Measurements from ENCODE around the gene SPRYD7.

The SPRYD7 gene

GRCh38 chr13:49972709-49973108 is 36.6 kb upstream of the SPRYD7 start:
- TF ChIP-seq EZH2phosphoT487 (IDR thresholded peaks at IDR 0.05; ENCODE audit: borderline replicate concordance, low read length), result no peak
- no peak for TF ChIP-seq CTCF (IDR thresholded peaks at IDR 0.05; ENCODE audit: low read depth, low read length, poor library complexity, severe bottlenecking)
- no peak overlapping the region for H3K27ac ChIP-seq (ENCODE audit: low read depth, low read length)
- H3K36me3 ChIP-seq (ENCODE audit: control insufficient read depth, low read length), result no peaks in the 10 kb centered on the region
- H3K4me1 ChIP-seq (ENCODE audit: control insufficient read depth, low read length), result peaks cover 8% of the 10 kb centered on the region
- H3K9me3 ChIP-seq (ENCODE audit: control insufficient read depth, insufficient read depth, low read length), result no peaks in the 10 kb centered on the region
- no peak overlapping the region for H3K4me2 ChIP-seq (ENCODE audit: low read length)
- no peaks in the 10 kb centered on the region for H3F3A ChIP-seq (ENCODE audit: control insufficient read depth, insufficient read depth)
- H3K27me3 ChIP-seq (ENCODE audit: control insufficient read depth, low read length), result no peaks in the 10 kb centered on the region
- H4K20me1 ChIP-seq (ENCODE audit: control insufficient read depth, insufficient read depth, low read depth, low read length), result no peaks in the 10 kb centered on the region
- no peak overlapping the region for H3K4me3 ChIP-seq (ENCODE audit: low read length)
- H3K9me2 ChIP-seq (replicated peaks; ENCODE audit: control insufficient read depth, low read length), result no peaks in the 10 kb centered on the region
- no peaks in the 10 kb centered on the region for H3K79me2 ChIP-seq (ENCODE audit: control insufficient read depth, low read length)

GRCh38 chr13:49967456-49967855 is 31.3 kb upstream of the SPRYD7 start:
- Histone ChIP-seq H4K20me1 (ENCODE audit: control insufficient read depth, insufficient read depth, low read depth, low read length) (no peaks in the 10 kb centered on the region), H3K4me2 (ENCODE audit: low read length) (no peak overlapping the region), H3K79me2 (ENCODE audit: control insufficient read depth, low read length) (no peaks in the 10 kb centered on the region), H3K9me2 (replicated peaks; ENCODE audit: control insufficient read depth, low read length) (no peaks in the 10 kb centered on the region), H3K27me3 (ENCODE audit: control insufficient read depth, low read length) (no peaks in the 10 kb centered on the region), H3K4me3 (ENCODE audit: low read length) (no peak overlapping the region), H3K27ac (ENCODE audit: low read depth, low read length) (no peak overlapping the region), H3K9me3 (ENCODE audit: control insufficient read depth, insufficient read depth, low read length) (peaks cover 9% of the 10 kb centered on the region; the same call in 1 of the 2 replicates), H3F3A (ENCODE audit: control insufficient read depth, insufficient read depth) (no peaks in the 10 kb centered on the region), H3K4me1 (ENCODE audit: control insufficient read depth, low read length) (no peaks in the 10 kb centered on the region), H3K36me3 (ENCODE audit: control insufficient read depth, low read length) (no peaks in the 10 kb centered on the region)
- no peak for TF ChIP-seq CTCF (IDR thresholded peaks at IDR 0.05; ENCODE audit: low read depth, low read length, poor library complexity, severe bottlenecking)
- TF ChIP-seq EZH2phosphoT487 (IDR thresholded peaks at IDR 0.05; ENCODE audit: borderline replicate concordance, low read length), result no peak

- Histone ChIP-seq H3F3A (ENCODE audit: control insufficient read depth, insufficient read depth) (no peaks in the 10 kb centered on the region), H3K79me2 (ENCODE audit: control insufficient read depth, low read length) (no peaks in the 10 kb centered on the region), H3K27me3 (ENCODE audit: control insufficient read depth, low read length) (no peaks in the 10 kb centered on the region), H3K4me1 (ENCODE audit: control insufficient read depth, low read length) (peaks cover 3% of the 10 kb centered on the region; the same call in 1 of the 2 replicates), H3K4me3 (ENCODE audit: low read length) (no peak overlapping the region), H3K9me2 (replicated peaks; ENCODE audit: control insufficient read depth, low read length) (no peaks in the 10 kb centered on the region), H3K9me3 (ENCODE audit: control insufficient read depth, insufficient read depth, low read length) (peaks cover 5% of the 10 kb centered on the region; the same call in 1 of the 2 replicates), H3K4me2 (ENCODE audit: low read length) (no peak overlapping the region), H4K20me1 (ENCODE audit: control insufficient read depth, insufficient read depth, low read depth, low read length) (no peaks in the 10 kb centered on the region), H3K36me3 (ENCODE audit: control insufficient read depth, low read length) (no peaks in the 10 kb centered on the region), H3K27ac (ENCODE audit: low read depth, low read length) (no peak overlapping the region)
- no peak for TF ChIP-seq EZH2phosphoT487 (IDR thresholded peaks at IDR 0.05; ENCODE audit: borderline replicate concordance, low read length)
- TF ChIP-seq CTCF (IDR thresholded peaks at IDR 0.05; ENCODE audit: low read depth, low read length, poor library complexity, severe bottlenecking), result no peak
Measured at GRCh38 chr13:49958321-49958720, 22.2 kb upstream of the SPRYD7 start.
